SK-N-MC (cell line): ENCODE measurements around the gene HDAC4.

Experiments used
- EZH2 ChIP-seq: fragments of 200-600 bp; sonication (generic); IDR thresholded peaks from one replicate; pipeline ENCODE4 v1.6.1; 2017; ENCODE audit warnings: antibody characterized with exemption
- FOXP2 ChIP-seq: optimal IDR thresholded peaks from 2 replicates; pipeline ENCODE3; 2011; ENCODE audit warnings: mild to moderate bottlenecking, moderate library complexity; ENCODE audit not compliant: insufficient read depth; ENCODE audit errors: extremely low read length, control extremely low read depth
- POLR2AphosphoS5 ChIP-seq: IDR thresholded peaks from 2 replicates; pipeline ENCODE4 v1.6.1; 2012; ENCODE audit warnings: mild to moderate bottlenecking, low read depth, low read length, borderline replicate concordance

- no peak for TF ChIP-seq POLR2AphosphoS5
- no peak for TF ChIP-seq EZH2
- TF ChIP-seq FOXP2: no peak
These were observed 23.2 kb downstream of the HDAC4 start for GRCh38 chr2:239377591-239377990.
